HUES6 (cell line): ENCODE data around the gene SGCA.

Experiments
- H3K27ac ChIP-seq: 2 replicates; pipeline ENCODE4 v1.7.0; 2013; ENCODE audit warnings: low read depth, mild to moderate bottlenecking, low read length, inconsistent platforms
- H3K27me3 ChIP-seq: 2 replicates; pipeline ENCODE4 v1.6.1; 2013; ENCODE audit warnings: low read length; ENCODE audit not compliant: control insufficient read depth, insufficient read depth
- H3K36me3 ChIP-seq: 2 replicates; pipeline ENCODE4 v1.6.1; 2013; ENCODE audit warnings: low read length; ENCODE audit not compliant: control insufficient read depth, insufficient read depth
- H3K4me1 ChIP-seq: 2 replicates; pipeline ENCODE4 v1.6.1; 2013; ENCODE audit warnings: low read length; ENCODE audit not compliant: control insufficient read depth, insufficient read depth
- H3K4me3 ChIP-seq: 2 replicates; pipeline ENCODE4 v1.5.1; 2013; ENCODE audit warnings: low read depth, low read length
- H3K9ac ChIP-seq: one replicate; pipeline ENCODE4 v1.6.1; 2013; ENCODE audit warnings: mild to moderate bottlenecking, low read length
- H3K9me3 ChIP-seq: 2 replicates; pipeline ENCODE4 v1.6.1; 2013; ENCODE audit warnings: low read depth, low read length; ENCODE audit not compliant: control insufficient read depth, insufficient read depth

Gene SGCA

GRCh38 chr17:50144845-50145531, 20.8 kb upstream of the SGCA start:
- H3K4me1 ChIP-seq = peaks cover 33% of the 10 kb centered on the region
- no peak overlapping the region for H3K4me3 ChIP-seq
- H3K36me3 ChIP-seq = peaks cover 44% of the 10 kb centered on the region
- H3K9me3 ChIP-seq = no peaks in the 10 kb centered on the region
- H3K27me3 ChIP-seq = peaks cover 10% of the 10 kb centered on the region; the same call in 1 of the 2 replicates
- no peak overlapping the region for H3K9ac ChIP-seq
- no peak overlapping the region for H3K27ac ChIP-seq

- H3K36me3 ChIP-seq = peaks cover 40% of the 10 kb centered on the region
- no peaks in the 10 kb centered on the region for H3K9me3 ChIP-seq
- no peak overlapping the region for H3K9ac ChIP-seq
- H3K4me1 ChIP-seq = peaks cover 26% of the 10 kb centered on the region
- peaks cover 15% of the 10 kb centered on the region; the same call in 1 of the 2 replicates for H3K27me3 ChIP-seq
- no peak overlapping the region for H3K4me3 ChIP-seq
- H3K27ac ChIP-seq = no peak overlapping the region
These were observed 20.1 kb upstream of the SGCA start for GRCh38 chr17:50145532-50146229.

- Histone ChIP-seq H3K27ac (no peak overlapping the region), H3K4me1 (peaks cover 24% of the 10 kb centered on the region)
These were observed 19.4 kb upstream of the SGCA start for GRCh38 chr17:50146230-50146926.

GRCh38 chr17:50146927-50147665, 18.7 kb upstream of the SGCA start:
- H3K9me3 ChIP-seq = no peaks in the 10 kb centered on the region
- peaks cover 15% of the 10 kb centered on the region; the same call in 1 of the 2 replicates for H3K27me3 ChIP-seq
- H3K27ac ChIP-seq = no peak overlapping the region
- H3K9ac ChIP-seq = no peak overlapping the region
- H3K36me3 ChIP-seq = peaks cover 28% of the 10 kb centered on the region
- peak overlapping the region; percentile 64; the same call in 1 of the 2 replicates for H3K4me3 ChIP-seq
- peaks cover 24% of the 10 kb centered on the region for H3K4me1 ChIP-seq

More at GRCh38 chr17:50146230-50146926, 19.4 kb upstream of the SGCA start:
- Histone ChIP-seq H3K9ac (no peak overlapping the region), H3K4me3 (no peak overlapping the region), H3K36me3 (peaks cover 34% of the 10 kb centered on the region), H3K27me3 (peaks cover 15% of the 10 kb centered on the region; the same call in 1 of the 2 replicates), H3K9me3 (no peaks in the 10 kb centered on the region)

GRCh38 chr17:50147841-50148225, 18.0 kb upstream of the SGCA start:
- Histone ChIP-seq H3K36me3 (peaks cover 23% of the 10 kb centered on the region), H3K4me3 (peak overlapping the region; percentile 64), H3K4me1 (peaks cover 30% of the 10 kb centered on the region), H3K27me3 (peaks cover 15% of the 10 kb centered on the region; the same call in 1 of the 2 replicates), H3K9me3 (no peaks in the 10 kb centered on the region), H3K27ac (no peak overlapping the region), H3K9ac (peak overlapping the region; percentile 23)

- Histone ChIP-seq H3K9me3 (no peaks in the 10 kb centered on the region), H3K4me3 (peak overlapping the region; percentile 64), H3K27me3 (peaks cover 15% of the 10 kb centered on the region; the same call in 1 of the 2 replicates), H3K27ac (no peak overlapping the region), H3K9ac (peak overlapping the region; percentile 23), H3K4me1 (peaks cover 32% of the 10 kb centered on the region), H3K36me3 (peaks cover 17% of the 10 kb centered on the region)
These were observed 17.3 kb upstream of the SGCA start for GRCh38 chr17:50148226-50149090.

- peak overlapping the region; percentile 64 for H3K4me3 ChIP-seq
- H3K9ac ChIP-seq = no peak overlapping the region
- peaks cover 15% of the 10 kb centered on the region; the same call in 1 of the 2 replicates for H3K27me3 ChIP-seq
- H3K36me3 ChIP-seq = peaks cover 11% of the 10 kb centered on the region
- H3K9me3 ChIP-seq = no peaks in the 10 kb centered on the region
- no peak overlapping the region for H3K27ac ChIP-seq
- peaks cover 32% of the 10 kb centered on the region for H3K4me1 ChIP-seq
These were observed 16.8 kb upstream of the SGCA start for GRCh38 chr17:50149091-50149416.

GRCh38 chr17:50149417-50150353, 16.1 kb upstream of the SGCA start:
- Histone ChIP-seq H3K9ac (peak overlapping the region; percentile 18), H3K36me3 (peaks cover 5% of the 10 kb centered on the region), H3K27me3 (peaks cover 15% of the 10 kb centered on the region; the same call in 1 of the 2 replicates), H3K4me1 (peaks cover 32% of the 10 kb centered on the region), H3K4me3 (peak overlapping the region; percentile 64), H3K9me3 (no peaks in the 10 kb centered on the region), H3K27ac (no peak overlapping the region)

GRCh38 chr17:50150354-50151040, 15.3 kb upstream of the SGCA start, which contains the start of gene PPP1R9B:
Gene PPP1R9B (minus strand): TSS chr17:50150677. CDS start chr17:50150513, 164 bp downstream.
- no peaks in the 10 kb centered on the region for H3K36me3 ChIP-seq
- H3K9ac ChIP-seq = peak within 1 kb of the TSS; percentile 66
- peaks cover 36% of the 10 kb centered on the region for H3K4me1 ChIP-seq
- no peaks in the 10 kb centered on the region for H3K9me3 ChIP-seq
- H3K27me3 ChIP-seq = peaks cover 15% of the 10 kb centered on the region; the same call in 1 of the 2 replicates
- no peak within 1 kb of the TSS; the same call in 1 of the 2 replicates for H3K27ac ChIP-seq
- peak within 1 kb of the TSS; percentile 91 for H3K4me3 ChIP-seq
